HG03575 (cell line): ENCODE results near the gene HMGA1.
"Not testable (repeated sequence)": the region's sequence is repeated elsewhere in the genome, so short reads cannot be mapped to it uniquely, and the experiment has no call there.

Experiments used
- ATAC-seq: cut with Tn5 transposase; IDR thresholded peaks from one replicate; pipeline ENCODE4 v1.9.1; 2021; ENCODE audit not compliant: unreplicated experiment, insufficient number of reproducible peaks, low FRiP score; ENCODE audit errors: extremely low read depth

HMGA1 gene

GRCh38 chr6:34238585-34239499 lies 2.2 kb downstream of the HMGA1 start:
- ATAC-seq: no peak

DNA sequence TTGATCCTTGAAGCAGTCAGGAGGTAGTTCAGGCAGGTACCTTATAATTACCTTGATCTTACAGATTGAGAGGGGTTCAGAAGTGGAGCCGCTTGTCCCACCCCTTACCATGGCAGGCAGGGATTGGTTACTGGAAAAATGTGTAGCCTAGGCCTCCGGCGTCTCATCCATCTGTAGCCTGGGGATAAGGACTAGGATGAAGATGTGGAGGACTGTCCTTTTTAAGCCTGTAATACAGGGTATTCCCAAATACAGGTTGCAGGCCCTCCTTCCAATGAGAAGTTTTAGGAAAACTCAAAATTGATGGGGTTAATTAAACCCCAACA lies 2.8 kb downstream of the HMGA1 start:
- no peak for ATAC-seq

- no peak for ATAC-seq
Observed at GRCh38 chr6:34239893-34240292, 3.2 kb downstream of the HMGA1 start.

DNA sequence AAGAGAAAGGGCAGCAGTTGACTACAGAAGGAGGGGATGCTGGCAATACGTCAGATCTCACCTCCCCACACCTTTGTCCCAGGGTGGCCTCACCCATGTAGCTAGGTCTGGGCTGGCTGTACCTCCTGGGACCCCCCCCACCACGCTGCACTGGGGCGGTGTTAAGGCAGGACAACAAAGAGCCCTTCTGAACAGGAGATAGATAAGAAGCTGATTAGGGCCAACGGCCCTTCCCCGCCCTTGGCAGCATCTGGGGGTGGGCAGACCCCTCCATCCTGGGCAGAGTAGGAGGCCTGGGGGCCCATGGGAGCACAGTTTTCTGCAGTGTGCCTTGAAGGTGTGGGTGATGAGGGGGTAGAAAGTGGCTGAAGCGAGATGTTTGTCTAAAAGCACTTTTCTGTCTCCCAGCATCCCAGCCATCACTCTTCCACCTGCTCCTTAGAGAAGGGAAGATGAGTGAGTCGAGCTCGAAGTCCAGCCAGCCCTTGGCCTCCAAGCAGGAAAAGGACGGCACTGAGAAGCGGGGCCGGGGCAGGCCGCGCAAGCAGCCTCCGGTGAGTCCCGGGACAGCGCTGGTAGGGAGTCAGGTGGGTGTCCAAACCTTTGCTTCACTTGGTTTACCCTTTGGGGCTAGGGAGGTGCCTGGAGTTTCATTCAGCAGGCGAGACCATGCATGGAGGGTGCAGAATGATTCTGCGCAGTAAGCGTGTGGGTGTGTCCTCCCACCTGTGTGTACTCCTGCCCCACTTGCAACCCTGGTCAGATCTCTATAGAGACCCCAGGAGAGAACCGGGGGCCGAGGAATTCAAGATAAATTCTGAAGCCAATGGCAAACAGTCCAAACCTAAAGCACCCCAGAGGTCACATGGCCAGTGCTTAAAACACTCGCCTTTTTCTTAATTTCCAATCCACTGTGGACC lies 3.9 kb downstream of the HMGA1 start:
- ATAC-seq: no peak

DNA sequence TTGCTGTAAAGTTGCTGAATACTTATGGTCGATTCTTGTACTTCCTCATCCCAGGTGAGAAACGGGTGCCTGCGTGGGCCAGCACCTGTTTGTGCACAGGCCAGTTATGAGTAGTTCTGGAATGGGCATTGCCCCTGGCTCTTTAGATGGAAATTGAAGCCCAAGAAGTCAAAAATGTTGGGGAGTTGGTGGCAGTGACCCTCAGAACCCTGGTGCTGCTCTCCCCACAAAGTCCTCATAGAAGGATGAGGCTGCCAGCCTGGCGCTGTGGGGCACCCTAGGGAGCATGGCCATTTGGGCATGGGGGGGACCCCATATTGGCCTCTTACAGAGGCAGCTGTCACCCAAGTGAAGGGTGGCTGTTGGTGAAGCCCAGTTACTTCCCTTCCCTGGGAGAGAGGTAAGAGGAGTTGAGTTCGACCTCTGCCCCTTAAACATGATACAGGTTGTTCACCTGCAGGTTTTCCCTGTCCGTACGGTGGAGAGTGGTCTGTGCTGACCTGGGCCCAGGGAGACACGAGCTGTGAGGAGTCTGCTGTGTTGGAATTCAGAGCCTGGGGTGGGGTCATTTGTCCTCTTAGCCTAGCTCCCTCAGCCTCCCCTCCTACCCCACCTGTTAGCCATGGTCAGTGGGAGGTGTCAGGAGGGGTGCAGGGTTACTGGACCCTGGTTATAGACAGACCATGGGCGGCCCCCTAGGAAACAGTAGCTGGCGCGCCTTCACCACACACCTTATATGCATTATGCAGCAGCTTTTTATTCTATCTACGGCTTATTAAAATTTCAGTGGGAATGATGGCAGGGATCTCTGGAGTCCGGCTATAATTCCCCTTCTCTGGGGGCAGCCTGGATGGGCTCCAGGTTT lies 4.9 kb downstream of the HMGA1 start:
- ATAC-seq: no peak

GRCh38 chr6:34242252-34243130 lies 5.8 kb downstream of the HMGA1 start:
- ATAC-seq: no peak

- no peak for ATAC-seq
Observed at GRCh38 chr6:34243131-34243771, 6.6 kb downstream of the HMGA1 start.

DNA sequence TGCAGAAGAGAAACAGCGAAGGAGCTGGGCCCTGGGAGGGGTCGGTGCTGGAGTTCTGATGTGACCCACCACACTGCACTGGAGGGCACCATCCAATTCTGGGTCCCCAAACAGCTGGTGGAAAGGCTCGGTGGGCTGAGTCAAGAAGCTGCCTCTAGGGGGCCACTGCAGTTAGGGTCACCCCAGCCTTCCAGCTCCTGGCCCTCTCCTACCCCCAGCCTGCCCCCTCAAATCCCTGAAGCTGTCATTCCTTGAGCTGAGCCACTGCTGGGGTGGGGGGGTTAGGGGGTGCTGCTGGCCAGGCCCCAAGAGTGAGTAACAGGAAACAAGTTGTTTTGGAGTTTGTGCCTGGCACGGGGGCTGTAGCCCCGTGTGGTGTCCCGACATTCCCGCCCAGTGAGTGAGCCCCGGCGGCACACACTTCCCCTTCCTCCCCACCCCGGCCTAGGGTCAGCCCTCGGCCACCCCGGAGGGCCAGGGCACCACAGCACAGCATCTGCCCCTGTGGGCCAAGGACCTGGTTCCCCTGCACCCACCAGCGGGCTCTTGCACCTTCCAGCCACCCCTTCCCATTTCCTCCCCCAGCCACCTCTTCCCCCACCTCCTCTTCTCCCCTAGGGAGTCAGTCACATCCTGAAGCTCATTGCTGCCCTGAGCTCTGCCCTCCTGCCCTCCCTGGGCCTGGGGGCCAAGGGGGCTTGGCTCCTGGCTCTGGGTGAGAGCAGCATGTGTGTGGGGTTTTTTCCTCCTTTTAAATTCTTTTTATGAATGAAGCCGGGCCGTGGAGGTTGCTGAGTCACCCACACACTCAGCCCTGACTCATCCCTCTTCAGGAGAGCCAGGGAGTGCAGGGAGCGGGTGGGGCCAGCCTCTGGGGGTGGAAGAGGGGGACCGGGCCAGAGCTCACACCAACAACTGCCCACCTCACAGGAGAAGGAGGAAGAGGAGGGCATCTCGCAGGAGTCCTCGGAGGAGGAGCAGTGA lies 7.5 kb downstream of the HMGA1 start:
- no peak for ATAC-seq

DNA sequence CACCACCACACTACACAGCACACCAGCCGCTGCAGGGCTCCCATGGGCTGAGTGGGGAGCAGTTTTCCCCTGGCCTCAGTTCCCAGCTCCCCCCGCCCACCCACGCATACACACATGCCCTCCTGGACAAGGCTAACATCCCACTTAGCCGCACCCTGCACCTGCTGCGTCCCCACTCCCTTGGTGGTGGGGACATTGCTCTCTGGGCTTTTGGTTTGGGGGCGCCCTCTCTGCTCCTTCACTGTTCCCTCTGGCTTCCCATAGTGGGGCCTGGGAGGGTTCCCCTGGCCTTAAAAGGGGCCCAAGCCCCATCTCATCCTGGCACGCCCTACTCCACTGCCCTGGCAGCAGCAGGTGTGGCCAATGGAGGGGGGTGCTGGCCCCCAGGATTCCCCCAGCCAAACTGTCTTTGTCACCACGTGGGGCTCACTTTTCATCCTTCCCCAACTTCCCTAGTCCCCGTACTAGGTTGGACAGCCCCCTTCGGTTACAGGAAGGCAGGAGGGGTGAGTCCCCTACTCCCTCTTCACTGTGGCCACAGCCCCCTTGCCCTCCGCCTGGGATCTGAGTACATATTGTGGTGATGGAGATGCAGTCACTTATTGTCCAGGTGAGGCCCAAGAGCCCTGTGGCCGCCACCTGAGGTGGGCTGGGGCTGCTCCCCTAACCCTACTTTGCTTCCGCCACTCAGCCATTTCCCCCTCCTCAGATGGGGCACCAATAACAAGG lies 8.5 kb downstream of the HMGA1 start:
- ATAC-seq: not testable (repeated sequence)

DNA sequence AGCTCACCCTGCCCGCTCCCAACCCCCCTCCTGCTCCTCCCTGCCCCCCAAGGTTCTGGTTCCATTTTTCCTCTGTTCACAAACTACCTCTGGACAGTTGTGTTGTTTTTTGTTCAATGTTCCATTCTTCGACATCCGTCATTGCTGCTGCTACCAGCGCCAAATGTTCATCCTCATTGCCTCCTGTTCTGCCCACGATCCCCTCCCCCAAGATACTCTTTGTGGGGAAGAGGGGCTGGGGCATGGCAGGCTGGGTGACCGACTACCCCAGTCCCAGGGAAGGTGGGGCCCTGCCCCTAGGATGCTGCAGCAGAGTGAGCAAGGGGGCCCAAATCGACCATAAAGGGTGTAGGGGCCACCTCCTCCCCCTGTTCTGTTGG lies 9.1 kb downstream of the HMGA1 start:
- ATAC-seq: not testable (repeated sequence)

DNA sequence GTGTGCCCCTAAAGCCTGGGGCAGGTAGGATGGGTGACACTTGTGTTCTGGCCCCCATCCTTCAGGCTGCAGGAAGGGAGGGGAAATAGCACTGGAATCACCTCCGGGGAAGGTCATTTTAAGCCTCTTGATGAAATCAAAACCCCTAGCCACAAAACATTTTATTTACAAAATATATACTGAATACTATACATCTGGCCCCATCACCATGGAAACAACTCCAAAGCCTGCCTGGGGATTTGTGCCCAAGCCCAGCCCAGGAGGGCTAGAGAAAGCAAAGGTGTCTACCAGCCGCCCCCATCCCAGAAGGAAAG lies 9.5 kb downstream of the HMGA1 start:
- no peak for ATAC-seq

DNA sequence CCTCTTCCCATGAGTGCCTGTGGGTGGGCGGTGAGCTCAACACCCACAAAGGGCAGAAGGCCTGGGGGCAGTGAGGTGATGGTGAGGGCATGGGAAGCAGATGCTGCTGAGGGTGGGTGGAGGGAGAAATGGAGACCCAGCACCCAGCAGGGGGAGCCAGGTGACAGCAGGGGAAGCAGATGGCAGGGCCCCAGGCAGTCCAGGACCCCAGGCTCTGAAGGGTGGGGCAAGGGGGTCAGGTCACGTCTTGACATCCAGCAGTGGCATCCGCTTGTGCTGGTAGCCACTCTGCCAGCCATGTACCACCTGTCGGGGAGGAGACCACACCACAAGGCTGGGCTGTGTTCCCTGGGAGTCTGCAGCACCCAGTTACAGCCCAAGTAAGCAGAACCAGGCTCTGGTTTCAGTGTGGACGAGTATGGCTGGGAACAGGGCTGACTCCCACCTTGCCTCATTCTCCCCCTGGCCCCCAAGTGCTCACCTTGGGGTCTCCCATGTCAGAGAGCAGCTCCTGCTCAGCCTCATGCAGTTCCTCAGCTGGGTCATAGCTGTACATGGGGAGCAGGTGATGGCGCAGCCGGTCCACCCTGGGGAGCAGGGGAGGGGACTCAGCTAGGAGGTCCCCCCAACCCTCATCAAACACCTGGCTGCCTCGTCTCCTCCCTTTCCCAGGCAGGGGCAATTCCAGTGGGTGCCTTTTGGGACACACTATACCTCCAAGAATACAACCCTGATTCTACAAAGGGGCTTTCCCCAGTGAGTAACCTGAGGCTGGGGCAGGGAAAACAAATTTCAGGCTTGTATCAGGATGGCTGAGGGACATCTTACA lies 10.1 kb downstream of the HMGA1 start:
- no peak for ATAC-seq

DNA sequence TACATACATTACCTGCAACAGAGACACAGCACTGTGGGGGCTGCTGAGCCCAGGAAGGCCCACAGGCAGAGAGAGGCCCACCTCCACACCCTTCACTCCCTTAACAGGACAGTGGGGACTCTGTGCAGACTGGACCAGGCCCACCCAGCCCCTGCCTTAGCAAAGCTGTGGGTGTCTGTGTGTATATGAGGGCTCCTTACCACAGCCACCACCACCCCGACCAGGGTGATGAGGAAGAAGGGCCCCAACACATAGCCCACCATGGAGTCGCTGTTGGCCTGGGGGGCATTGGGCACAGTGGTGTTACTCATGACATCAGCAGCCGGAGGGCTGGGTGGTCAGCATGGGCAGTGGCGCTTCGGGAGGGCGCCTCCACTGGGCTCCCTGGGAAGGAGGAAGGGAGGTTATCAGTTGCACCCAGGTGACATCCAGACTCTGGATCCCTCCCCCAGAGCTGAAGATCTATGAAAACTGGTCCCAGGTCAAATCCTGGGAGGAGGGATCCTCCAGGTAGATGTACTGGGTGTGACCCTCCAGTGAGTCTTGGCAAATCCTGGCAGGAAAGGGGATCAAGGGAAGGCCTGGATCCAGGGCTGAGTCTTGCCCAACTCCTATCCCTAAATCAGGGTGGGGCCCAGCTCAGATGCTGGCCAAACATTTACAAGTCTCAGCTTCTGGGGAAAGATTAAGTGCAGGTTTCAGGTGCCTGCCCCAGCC lies 11.0 kb downstream of the HMGA1 start:
- ATAC-seq: no peak

- ATAC-seq: no peak
Observed at GRCh38 chr6:34248198-34248726, 11.6 kb downstream of the HMGA1 start.
